Calu3 (cell line): ENCODE data around the gene AQR. TPM values are rescaled to one million over a fixed set of nuclear protein-coding genes. Genes with fewer than 3 reads are reported as not detected.

Source experiments
- BruUV-seq: library from RNA; stranded (reverse); fragments of 400-500 nt; replicated peaks from 2 replicates; lab custom pipeline; 2021; lab: Mats Ljungman, UMichigan
- CTCF ChIA-PET: fragments of 300-600 bp; sonication (Branson Sonifier 250); formaldehyde crosslinking; loops from one replicate; lab custom pipeline; 2022; ENCODE audit warnings: antibody characterized with exemption; lab: Charles Lee
- DNase-seq: peaks from one replicate; pipeline ENCODE4 v3.0.0; 2022
- H3K27ac Mint-ChIP-seq: one replicate; pipeline ENCODE4 v1.8.0; 2022; ENCODE audit warnings: mixed read lengths; ENCODE audit not compliant: unreplicated experiment
- H3K27me3 Mint-ChIP-seq: one replicate; pipeline ENCODE4 v1.8.0; 2022; ENCODE audit warnings: mixed read lengths; ENCODE audit not compliant: unreplicated experiment
- H3K36me3 Mint-ChIP-seq: one replicate; pipeline ENCODE4 v1.8.0; 2022; ENCODE audit warnings: mild to moderate bottlenecking, moderate library complexity, mixed read lengths; ENCODE audit not compliant: insufficient read depth, unreplicated experiment
- H3K4me1 Mint-ChIP-seq: one replicate; pipeline ENCODE4 v1.8.0; 2022; ENCODE audit warnings: mild to moderate bottlenecking, low read depth, mixed read lengths; ENCODE audit not compliant: unreplicated experiment
- H3K4me3 Mint-ChIP-seq: one replicate; pipeline ENCODE4 v1.8.0; 2022; ENCODE audit warnings: mild to moderate bottlenecking, low read depth, moderate library complexity, mixed read lengths; ENCODE audit not compliant: unreplicated experiment
- H3K9me3 Mint-ChIP-seq: one replicate; pipeline ENCODE4 v1.8.0; 2022; ENCODE audit warnings: low read depth, mixed read lengths; ENCODE audit not compliant: unreplicated experiment
- intact Hi-C: fragments of 100-400 bp; cut with micrococcal nuclease; formaldehyde crosslinking; loops from one replicate; pipeline ENCODE4 v1.10.0; 2022; ENCODE audit not compliant: unreplicated experiment
- total RNA-seq: library from RNA; stranded (reverse); gene quantifications from 2 replicates; pipeline ENCODE4 v1.2.3, GENCODE V29; 2022
- TF ChIP-seq, protein P1 (sequence below): fragments of 200-600 bp; IDR thresholded peaks from one replicate; pipeline ENCODE4 v1.8.0; 2022; ENCODE audit warnings: antibody characterized with exemption; ENCODE audit not compliant: unreplicated experiment

AQR gene
- total RNA-seq, 1 experiment from 2014 or later: 14.7 TPM

DNA sequence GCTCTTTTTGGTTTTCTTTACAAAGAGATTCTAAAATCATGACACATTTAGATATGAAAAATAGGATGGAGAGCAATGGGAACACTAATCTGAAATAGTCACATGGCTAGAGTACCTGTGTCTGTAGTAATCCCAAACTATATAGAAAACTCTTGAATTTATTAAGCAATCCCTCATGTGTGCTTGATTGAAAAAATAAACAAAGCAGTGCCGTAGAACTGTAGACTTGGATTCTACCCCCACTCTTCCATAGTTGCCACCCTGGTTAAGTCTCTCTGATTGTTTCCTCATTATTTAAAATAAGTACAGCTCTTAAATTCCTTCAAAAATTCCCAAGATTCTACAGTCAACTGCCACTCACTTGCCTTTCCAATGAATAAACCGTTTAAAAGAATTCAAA lies 115.3 kb downstream of the AQR start:
- Mint-ChIP-seq H3K4me1 (no peaks in the 10 kb centered on the region), H3K27me3 (no peaks in the 10 kb centered on the region), H3K27ac (no peak overlapping the region), H3K36me3 (no peaks in the 10 kb centered on the region), H3K4me3 (no peak overlapping the region), H3K9me3 (no peaks in the 10 kb centered on the region)
- no TSS peak for BruUV-seq
- no peak for DNase-seq
- intact Hi-C loops: no loop called here
- TF ChIP-seq, protein P1, sequence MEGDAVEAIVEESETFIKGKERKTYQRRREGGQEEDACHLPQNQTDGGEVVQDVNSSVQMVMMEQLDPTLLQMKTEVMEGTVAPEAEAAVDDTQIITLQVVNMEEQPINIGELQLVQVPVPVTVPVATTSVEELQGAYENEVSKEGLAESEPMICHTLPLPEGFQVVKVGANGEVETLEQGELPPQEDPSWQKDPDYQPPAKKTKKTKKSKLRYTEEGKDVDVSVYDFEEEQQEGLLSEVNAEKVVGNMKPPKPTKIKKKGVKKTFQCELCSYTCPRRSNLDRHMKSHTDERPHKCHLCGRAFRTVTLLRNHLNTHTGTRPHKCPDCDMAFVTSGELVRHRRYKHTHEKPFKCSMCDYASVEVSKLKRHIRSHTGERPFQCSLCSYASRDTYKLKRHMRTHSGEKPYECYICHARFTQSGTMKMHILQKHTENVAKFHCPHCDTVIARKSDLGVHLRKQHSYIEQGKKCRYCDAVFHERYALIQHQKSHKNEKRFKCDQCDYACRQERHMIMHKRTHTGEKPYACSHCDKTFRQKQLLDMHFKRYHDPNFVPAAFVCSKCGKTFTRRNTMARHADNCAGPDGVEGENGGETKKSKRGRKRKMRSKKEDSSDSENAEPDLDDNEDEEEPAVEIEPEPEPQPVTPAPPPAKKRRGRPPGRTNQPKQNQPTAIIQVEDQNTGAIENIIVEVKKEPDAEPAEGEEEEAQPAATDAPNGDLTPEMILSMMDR: no peak
- CTCF ChIA-PET: no interaction called here

GRCh38 chr15:34853001-34853758 lies 116.4 kb downstream of the AQR start:
- TF ChIP-seq, protein P1: no peak
- CTCF ChIA-PET: interaction anchor here (0.7 kb wide), 1 partner anchor 145 kb away, joined by 3 read pairs; no protein-coding TSS in a partner anchor
- intact Hi-C loops: no loop called here
- H3K36me3 Mint-ChIP-seq: no peaks in the 10 kb centered on the region
- no peaks in the 10 kb centered on the region for H3K27me3 Mint-ChIP-seq
- no peak overlapping the region for H3K27ac Mint-ChIP-seq
- H3K4me1 Mint-ChIP-seq: no peaks in the 10 kb centered on the region
- BruUV-seq: no TSS peak
- DNase-seq: no peak
- no peak overlapping the region for H3K4me3 Mint-ChIP-seq
- H3K9me3 Mint-ChIP-seq: no peaks in the 10 kb centered on the region

- intact Hi-C loops: no loop called here
- Mint-ChIP-seq H3K36me3 (no peaks in the 10 kb centered on the region), H3K4me1 (no peaks in the 10 kb centered on the region), H3K4me3 (no peak overlapping the region), H3K9me3 (no peaks in the 10 kb centered on the region), H3K27me3 (no peaks in the 10 kb centered on the region), H3K27ac (no peak overlapping the region)
- BruUV-seq: no TSS peak
- CTCF ChIA-PET: no interaction called here
- DNase-seq: no peak
- TF ChIP-seq, protein P1: no peak
These were observed 117.8 kb downstream of the AQR start for GRCh38 chr15:34851751-34852150.

GRCh38 chr15:34851007-34851406 lies 118.5 kb downstream of the AQR start:
- intact Hi-C loops: no loop called here
- TF ChIP-seq, protein P1: no peak
- H3K27ac Mint-ChIP-seq: no peak overlapping the region
- H3K4me3 Mint-ChIP-seq: no peak overlapping the region
- CTCF ChIA-PET: no interaction called here
- no peaks in the 10 kb centered on the region for H3K4me1 Mint-ChIP-seq
- no TSS peak for BruUV-seq
- H3K36me3 Mint-ChIP-seq: no peaks in the 10 kb centered on the region
- no peak for DNase-seq
- no peaks in the 10 kb centered on the region for H3K9me3 Mint-ChIP-seq
- no peaks in the 10 kb centered on the region for H3K27me3 Mint-ChIP-seq
